ENCODE measurements around the gene RUFY3.
"Not testable (repeated sequence)": the region's sequence is repeated elsewhere in the genome, so short reads cannot be mapped to it uniquely, and the experiment has no call there.

The RUFY3 gene, protein sequence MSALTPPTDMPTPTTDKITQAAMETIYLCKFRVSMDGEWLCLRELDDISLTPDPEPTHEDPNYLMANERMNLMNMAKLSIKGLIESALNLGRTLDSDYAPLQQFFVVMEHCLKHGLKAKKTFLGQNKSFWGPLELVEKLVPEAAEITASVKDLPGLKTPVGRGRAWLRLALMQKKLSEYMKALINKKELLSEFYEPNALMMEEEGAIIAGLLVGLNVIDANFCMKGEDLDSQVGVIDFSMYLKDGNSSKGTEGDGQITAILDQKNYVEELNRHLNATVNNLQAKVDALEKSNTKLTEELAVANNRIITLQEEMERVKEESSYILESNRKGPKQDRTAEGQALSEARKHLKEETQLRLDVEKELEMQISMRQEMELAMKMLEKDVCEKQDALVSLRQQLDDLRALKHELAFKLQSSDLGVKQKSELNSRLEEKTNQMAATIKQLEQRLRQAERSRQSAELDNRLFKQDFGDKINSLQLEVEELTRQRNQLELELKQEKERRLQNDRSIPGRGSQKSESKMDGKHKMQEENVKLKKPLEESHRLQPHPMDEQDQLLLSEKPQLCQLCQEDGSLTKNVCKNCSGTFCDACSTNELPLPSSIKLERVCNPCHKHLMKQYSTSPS

DNA sequence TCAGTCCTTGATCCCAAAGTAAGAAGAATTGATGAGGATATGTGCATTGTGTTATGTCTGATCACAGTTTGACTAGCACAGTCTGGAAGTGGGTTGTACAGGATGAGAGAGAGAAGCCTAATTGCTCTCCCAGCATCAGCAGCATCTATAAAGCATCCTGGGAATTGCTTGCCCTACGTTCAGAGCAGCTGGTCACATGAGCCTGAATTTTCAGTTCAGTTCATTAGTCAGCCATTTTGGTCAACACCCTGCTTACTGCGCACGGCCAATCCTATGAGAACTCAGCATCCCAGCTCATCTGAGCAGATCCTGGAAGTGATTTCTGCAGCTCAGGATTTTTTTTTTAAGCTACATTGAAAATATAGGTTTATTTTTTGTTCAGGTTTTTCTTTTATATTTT, at the start of gene RUFY3:
TSS of gene RUFY3 (plus strand) at position 218 of the 400 bp plus-strand sequence. CDS start 610 bp downstream, outside the sequence.
- in situ Hi-C loops (cut with HindIII; ENCODE audit: low sequenced_read_pairs): no loop called here

- in situ Hi-C loops (cut with HindIII; ENCODE audit: low sequenced_read_pairs): no loop called here
Measured at GRCh38 chr4:70674191-70674590, 47.6 kb upstream of the RUFY3 start.

- in situ Hi-C loops (cut with HindIII; ENCODE audit: low sequenced_read_pairs): no loop called here
Measured at GRCh38 chr4:70674731-70675130, 47.0 kb upstream of the RUFY3 start.

GRCh38 chr4:70676554-70677090, 45.1 kb upstream of the RUFY3 start:
- in situ Hi-C loops (cut with HindIII; ENCODE audit: low sequenced_read_pairs): no loop called here

DNA sequence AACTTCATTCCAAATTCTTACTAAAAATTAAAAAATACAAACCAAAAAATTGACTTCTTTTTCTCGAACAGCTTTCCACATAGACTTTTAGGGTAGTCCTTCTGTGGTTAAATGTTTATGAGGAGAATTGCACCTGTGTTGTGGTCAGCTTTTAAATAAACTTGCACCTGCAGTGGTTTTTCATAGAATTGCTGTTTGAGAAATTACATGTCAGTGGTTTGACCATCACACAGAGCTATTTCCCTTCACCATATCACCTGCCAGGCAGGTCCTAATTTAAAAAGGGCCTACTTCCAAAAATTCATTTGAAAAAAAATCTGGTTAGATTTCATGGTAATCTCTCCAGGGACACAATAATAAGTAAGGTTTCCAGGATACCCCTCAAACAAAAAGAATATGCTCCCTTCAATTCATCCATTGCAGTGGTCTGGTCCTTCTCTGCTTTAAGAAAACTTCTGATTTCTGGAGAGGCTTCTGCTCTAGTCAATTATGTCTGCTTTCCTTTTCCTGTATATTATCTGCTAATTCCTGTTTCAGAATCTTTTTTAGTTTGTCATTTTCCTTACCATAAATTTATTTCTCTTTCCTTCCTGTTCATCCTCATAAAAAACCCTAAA, 43.3 kb upstream of the RUFY3 start:
- in situ Hi-C loops (cut with HindIII; ENCODE audit: low sequenced_read_pairs): no loop called here

DNA sequence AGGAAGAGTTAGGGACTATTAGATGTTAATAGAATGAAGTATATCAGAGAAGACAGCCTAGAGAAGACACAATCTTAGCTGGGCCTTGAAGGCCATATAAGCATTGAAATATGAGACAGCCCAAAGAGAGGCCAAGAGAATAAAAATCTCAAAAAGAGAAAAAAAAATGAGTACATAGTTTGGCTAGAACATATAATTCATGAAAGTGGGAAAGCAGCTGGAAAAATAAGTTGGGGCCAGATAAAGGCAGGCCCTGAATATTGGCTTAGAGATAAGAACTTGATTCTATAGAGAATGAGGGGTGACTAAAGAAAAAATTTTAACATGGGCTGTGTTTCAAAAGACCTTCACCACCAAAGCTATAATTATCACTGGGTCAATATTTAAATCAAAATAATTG, 40.8 kb upstream of the RUFY3 start:
- in situ Hi-C loops (cut with HindIII; ENCODE audit: low sequenced_read_pairs): no loop called here

DNA sequence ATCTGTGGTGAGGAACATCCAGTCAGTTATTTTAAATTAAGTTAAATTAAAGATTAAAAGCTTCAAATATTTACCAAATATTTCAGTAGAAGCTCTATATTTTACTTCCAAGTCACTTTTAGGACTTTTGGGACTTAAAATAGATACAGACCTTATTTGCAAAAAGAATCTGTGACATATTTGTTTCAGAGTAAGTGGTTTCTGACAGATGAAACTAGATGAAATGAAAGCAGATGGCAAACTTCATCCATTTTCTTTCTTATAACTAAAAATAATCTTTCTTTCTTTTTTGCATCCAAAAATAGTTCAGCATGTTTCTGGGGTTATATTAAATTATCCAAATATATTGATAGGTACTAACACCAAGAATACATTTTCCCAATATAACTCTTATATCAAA, 40.1 kb upstream of the RUFY3 start:
- in situ Hi-C loops (cut with HindIII; ENCODE audit: low sequenced_read_pairs): no loop called here

DNA sequence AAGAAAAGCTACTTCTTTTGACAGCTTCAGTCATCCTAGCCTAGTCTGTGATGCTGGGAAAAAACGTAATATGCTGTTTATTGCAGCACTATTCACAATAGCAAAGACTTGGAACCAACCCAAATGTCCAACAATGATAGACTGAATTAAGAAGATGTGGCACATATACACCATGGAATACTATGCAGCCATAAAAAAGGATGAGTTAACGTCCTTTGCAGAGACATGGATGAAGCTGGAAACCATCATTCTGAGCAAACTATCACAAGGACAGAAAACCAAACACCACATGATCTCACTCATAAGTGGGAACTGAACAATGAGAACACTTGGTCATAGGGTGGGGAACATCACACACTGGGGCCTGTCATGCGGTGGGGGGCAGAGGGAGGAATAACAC, 39.6 kb upstream of the RUFY3 start:
- in situ Hi-C loops (cut with HindIII; ENCODE audit: low sequenced_read_pairs): not testable (repeated sequence)

GRCh38 chr4:70687392-70687791, 34.4 kb upstream of the RUFY3 start:
- in situ Hi-C loops (cut with HindIII; ENCODE audit: low sequenced_read_pairs): no loop called here

- in situ Hi-C loops (cut with HindIII; ENCODE audit: low sequenced_read_pairs): no loop called here
Measured at GRCh38 chr4:70687821-70688794, 33.7 kb upstream of the RUFY3 start, which contains the start of gene UTP3. Gene UTP3 (plus strand): TSS chr4:70688532. CDS start chr4:70688678, 146 bp downstream.

GRCh38 chr4:70688795-70689231, 33.0 kb upstream of the RUFY3 start:
- in situ Hi-C loops (cut with HindIII; ENCODE audit: low sequenced_read_pairs): no loop called here

- in situ Hi-C loops (cut with HindIII; ENCODE audit: low sequenced_read_pairs): loop anchor here (10.0 kb wide), 1 partner anchor 53 kb away; no protein-coding TSS in a partner anchor
Measured at GRCh38 chr4:70691661-70692060, 30.1 kb upstream of the RUFY3 start.

- in situ Hi-C loops (cut with HindIII; ENCODE audit: low sequenced_read_pairs): loop anchor here (10.0 kb wide), 1 partner anchor 50 kb away; no protein-coding TSS in a partner anchor
Measured at GRCh38 chr4:70694633-70695032, 27.1 kb upstream of the RUFY3 start.

DNA sequence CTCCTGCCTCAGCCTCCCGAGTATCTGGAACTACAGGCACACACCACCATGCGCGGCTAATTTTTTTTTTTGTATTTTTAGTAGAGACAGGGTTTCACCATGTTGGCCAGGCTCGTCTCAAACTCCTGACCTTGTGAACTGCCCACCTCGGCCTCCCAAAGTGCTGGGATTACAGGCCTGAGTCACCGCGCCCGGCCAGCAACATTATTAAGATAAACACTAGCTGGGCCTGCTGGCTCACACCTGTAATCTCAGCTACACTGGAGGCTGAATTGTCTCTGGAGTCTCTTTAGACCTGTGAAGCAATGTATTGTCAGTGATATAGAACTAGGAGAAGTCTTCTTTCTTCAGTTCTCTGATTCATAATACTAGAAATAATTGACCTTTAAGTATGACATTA, 23.3 kb upstream of the RUFY3 start:
- in situ Hi-C loops (cut with HindIII; ENCODE audit: low sequenced_read_pairs): loop anchor here (10.0 kb wide), 1 partner anchor 46 kb away; no protein-coding TSS in a partner anchor

DNA sequence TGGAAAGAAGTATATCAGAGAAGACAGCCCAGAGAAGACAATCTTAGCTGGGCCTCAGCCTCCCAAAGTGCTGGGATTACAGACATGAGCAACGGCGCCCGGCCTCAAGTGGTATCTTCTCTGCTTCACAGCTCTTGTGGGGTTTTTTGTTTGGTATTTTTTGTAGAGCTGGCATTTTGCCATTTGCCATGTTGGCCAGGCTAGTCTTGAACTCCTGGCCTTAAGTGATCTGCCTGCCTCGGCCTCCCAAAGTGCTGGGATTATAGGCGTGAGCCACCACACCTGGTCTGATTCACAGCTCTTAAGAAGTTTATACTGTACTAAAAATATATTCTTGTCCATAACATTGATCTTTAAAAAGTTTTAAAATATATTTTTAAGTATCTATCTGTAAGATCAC, 21.1 kb upstream of the RUFY3 start:
- in situ Hi-C loops (cut with HindIII; ENCODE audit: low sequenced_read_pairs): no loop called here

DNA sequence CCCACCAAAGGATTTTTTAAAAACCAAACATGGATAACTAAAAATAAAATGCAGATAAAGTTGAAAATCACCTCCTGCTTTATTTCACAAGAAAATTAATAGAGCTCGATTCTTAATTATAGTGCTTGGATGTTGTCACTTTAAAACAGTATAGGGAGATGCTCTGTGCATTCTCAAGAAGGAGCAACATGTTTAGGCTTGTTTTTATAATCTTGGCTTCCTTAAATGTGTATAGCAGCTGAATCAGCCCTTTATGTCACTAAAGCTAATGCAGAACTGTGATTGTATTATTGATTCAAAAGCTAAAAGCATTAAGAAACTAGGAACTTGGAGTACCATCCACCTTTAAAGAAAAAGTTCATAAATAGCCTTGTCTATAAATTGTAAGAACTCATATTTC, 20.5 kb upstream of the RUFY3 start:
- in situ Hi-C loops (cut with HindIII; ENCODE audit: low sequenced_read_pairs): no loop called here

GRCh38 chr4:70702592-70702991, 19.2 kb upstream of the RUFY3 start:
- in situ Hi-C loops (cut with HindIII; ENCODE audit: low sequenced_read_pairs): not testable (repeated sequence)

- in situ Hi-C loops (cut with HindIII; ENCODE audit: low sequenced_read_pairs): no loop called here
Measured at GRCh38 chr4:70703619-70704214, 18.0 kb upstream of the RUFY3 start.

DNA sequence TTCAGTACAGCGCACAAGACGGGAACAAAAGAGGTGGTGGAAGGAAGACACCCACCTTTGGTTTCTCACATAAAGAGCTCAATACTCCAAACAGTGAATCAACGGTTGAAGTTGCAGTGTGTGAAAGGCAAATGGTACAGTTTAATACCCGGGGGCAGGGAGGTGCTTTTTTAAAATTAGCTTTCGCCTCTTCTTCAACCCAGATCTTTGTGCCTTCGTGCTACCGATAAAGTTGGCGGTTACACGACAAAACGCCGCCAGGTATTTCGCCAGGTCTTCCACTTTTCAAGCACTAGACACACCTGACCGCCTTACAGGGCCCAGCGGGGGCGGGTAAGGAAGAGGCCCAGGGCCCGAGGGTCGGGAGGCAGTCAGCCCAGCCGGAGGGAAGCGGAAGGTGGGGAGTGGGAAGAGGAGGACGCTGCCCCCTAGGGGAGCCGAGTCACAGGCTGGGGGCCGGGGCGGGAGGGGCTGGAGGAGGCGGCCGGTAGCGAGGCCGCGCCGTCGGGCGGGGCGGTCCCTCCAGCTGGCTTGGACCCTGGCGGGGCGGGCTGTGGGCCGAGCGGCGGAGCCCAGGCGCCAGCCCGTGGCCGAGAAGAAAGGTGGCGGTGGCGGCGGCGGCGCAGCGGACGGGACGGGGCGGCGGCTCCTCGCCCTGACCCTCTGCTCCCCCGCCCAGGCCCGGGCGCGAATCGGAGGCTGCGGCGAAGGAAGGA, 17.4 kb upstream of the RUFY3 start:
- in situ Hi-C loops (cut with HindIII; ENCODE audit: low sequenced_read_pairs): no loop called here

Data from endothelial cell of hepatic sinusoid (primary cell).